Hematopoietic multipotent progenitor cell treated with erythropoietin and hydrocortisone succinate and interleukin-3 and kit ligand, for 15 days (in vitro differentiated cells): ENCODE results near the gene R3HDML.
"Not testable (repeated sequence)": the region's sequence is repeated elsewhere in the genome, so short reads cannot be mapped to it uniquely, and the experiment has no call there.

ENCODE experiments used
- DNase-seq: peaks from one replicate; pipeline ENCODE4 v3.0.0-alpha.2; 2015; ENCODE audit warnings: low spot score

R3HDML gene

GRCh38 chr20:44328428-44328827 lies 8.4 kb upstream of the R3HDML start:
- no peak for DNase-seq

- DNase-seq: no peak
These were observed 5.6 kb upstream of the R3HDML start for GRCh38 chr20:44331201-44331600.

DNA sequence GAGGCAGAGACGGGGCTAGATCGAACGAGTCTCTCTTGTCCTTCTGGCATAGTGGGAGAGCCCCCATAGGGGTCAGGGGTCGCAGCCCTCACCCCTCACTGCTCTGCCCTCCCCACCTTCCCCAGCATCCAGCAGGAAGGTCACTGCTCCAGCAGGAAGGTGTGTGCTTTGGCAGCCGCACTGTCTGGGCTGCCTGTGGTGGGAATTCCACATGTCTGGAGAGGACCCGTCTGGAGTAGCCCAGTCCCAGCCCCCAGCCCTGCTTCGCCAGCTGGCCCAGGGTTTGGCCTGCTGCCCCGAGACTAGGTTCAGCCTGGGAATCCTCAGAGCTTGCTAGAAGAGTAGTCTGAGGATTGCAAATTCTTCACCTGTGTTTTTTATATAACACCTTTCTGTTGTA lies 2.5 kb upstream of the R3HDML start:
- no peak for DNase-seq

DNA sequence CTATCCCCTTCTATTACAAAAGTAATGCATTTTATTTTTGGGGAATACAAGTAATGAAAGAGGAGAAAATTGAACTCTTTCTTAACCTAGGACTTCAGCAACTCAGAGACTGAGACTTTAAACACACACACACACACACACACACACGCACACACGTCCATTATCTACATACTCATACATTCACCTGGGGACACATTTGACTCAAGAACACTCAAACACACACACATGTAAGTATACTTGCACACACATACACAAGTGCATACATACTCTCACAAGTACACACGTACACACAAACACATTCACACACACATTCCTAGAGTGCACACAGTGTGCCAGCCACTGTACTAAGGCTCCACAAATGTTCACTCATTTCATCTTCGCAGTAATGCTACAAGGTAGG lies 2.1 kb upstream of the R3HDML start:
- DNase-seq: no peak

DNA sequence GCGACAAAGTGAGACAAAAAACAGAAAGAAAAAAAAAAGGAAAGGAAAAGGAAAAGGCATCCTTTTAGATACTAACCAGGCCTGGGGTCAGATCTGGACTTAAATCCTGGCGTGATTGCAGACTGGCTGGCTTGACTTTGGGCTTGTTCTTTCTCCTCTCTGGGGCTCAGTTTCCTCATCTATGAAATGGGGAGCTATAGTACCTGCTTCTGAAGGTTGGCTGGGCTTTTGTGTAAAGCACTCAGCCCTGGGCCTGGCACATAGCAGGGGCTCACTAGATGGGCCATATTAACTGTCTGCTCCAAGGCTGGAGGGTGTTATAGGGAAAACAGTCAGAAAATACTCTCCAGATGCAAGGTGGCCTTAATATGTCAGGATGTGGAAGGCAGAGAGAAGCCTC lies 1.2 kb upstream of the R3HDML start:
- no peak for DNase-seq

- no peak for DNase-seq
These were observed 757 bp upstream of the R3HDML start for GRCh38 chr20:44336086-44336485.

DNA sequence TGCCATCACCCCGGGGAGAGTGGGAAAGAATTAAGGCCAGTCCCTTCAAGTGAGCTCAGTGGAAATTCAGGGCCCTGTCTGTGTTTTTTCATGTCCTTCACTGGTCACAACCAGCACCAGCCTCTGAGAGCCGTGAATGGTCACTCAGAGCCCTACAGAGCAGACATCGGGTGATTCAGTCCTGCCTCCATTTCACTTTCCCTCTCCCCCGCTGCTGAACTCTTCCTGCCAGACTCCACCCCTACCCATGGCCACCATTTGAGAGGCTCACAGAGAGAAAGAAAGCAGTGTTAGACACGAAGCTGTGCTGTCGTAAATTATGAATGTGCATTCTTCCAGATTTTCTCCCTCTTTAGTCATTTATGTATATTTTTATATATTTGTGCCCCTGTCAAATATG lies 5.4 kb downstream of the R3HDML start:
- DNase-seq: no peak

DNA sequence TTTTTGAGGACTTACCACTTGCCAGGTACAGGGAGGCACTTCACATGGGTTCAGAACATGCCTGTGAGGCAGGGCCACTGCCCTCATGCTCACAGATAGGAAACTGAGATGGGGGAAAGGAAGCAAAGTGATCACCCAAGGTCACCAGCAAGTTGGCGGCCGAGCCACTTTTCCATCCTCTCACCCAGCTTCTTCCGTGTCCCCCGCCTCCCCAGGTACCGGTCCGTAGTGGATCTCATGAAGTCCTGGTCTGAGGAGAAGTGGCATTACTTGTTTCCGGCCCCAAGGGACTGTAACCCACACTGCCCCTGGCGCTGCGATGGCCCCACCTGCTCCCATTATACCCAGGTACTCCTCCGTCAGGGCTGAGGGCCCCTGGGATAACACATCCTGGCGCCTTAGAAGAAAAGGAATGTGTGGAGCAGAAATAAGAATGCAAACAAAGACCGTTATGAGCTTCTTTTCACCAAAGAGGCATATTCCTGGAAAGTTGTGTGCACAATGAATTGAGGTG lies 6.4 kb downstream of the R3HDML start:
- DNase-seq: no peak

DNA sequence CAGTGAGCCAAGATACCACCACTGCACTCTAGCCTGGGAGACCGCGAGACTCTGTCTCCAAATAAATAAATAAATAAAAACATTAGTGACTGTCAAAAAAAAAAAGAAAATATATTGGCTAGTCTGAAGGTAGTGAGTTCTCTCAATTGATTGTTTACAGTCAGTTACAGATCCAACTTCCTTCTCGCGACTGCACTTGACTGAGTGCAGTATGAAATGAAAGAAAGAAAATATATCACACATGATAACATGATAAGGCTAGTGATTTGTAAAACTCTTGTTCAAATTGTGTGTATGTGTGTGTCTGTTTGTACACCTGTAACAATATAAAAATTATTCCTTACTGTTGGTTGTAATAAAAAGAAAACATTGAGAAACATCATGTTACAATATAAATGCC lies 7.9 kb downstream of the R3HDML start:
- no peak for DNase-seq

- no peak for DNase-seq
These were observed 8.3 kb downstream of the R3HDML start for GRCh38 chr20:44345147-44345546.

GRCh38 chr20:44345941-44346340 lies 9.1 kb downstream of the R3HDML start:
- DNase-seq: not testable (repeated sequence)

DNA sequence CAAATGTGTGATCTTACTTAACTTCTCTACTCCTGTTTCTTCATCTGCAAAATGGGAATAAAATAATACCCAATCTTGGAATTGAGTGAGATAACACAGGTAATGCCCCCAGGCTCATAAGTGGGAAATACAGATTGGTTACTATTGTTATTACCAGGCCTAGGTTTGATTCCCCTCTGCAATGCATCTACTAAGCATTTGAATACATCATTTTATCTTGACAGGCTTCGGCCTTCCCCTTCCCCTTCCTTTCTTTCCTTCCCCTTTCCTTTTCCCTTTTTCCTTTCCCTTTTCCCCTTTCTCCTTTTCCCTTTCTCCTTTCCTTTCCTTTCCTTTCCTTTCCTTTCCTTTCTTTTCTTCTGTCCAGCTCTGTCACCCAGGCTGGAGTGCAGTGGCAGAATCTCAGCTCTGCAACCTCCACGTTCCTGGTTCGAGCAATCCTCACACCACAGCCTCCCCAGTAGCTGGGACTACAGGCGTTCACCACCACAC lies 11.4 kb downstream of the R3HDML start:
- DNase-seq: no peak

DNA sequence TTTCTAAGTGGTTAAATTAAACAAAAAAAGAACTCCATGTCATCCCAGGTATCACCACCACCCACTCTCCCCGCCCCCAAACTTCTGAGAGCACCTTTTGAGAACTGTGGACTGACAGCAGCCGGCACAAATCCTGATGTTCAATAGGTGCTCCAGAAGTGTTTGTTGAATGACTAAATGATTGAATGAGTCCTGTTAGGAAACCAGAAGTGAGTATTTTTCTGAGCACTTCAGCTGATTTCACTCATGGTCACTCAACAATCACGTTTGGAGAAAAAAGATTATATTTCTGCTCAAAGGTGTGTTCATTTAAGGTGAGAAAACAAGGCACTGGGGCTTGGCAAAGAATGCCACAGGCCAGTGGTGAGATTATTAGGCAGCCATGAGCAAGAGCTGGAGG lies 12.5 kb downstream of the R3HDML start:
- no peak for DNase-seq

- DNase-seq: no peak
These were observed 13.7 kb downstream of the R3HDML start for GRCh38 chr20:44350567-44350966.

DNA sequence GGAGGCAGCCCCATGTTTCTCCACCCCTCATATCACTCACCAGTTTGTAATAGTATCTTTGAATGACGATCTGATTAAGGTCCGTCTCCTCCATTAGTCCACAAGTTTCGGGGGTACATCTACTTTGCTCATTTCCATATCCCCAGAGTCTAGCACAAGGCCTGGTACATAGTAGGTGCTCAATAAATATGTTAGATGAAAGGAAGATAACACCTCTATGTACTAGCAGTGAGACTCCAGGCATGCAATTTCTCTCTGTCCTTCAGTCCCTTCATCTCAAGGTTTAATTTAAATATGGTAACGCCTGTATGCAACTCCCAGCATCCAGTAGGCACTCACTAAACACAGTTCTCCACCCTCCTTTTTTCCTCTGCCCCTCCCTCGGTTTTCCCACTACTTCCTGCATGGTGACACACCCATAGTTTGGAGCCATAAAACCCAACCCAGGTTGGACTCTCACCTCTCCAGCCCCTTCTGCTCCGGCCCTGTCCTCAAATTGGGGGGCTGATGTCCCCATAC lies 18.2 kb downstream of the R3HDML start:
- DNase-seq: no peak

DNA sequence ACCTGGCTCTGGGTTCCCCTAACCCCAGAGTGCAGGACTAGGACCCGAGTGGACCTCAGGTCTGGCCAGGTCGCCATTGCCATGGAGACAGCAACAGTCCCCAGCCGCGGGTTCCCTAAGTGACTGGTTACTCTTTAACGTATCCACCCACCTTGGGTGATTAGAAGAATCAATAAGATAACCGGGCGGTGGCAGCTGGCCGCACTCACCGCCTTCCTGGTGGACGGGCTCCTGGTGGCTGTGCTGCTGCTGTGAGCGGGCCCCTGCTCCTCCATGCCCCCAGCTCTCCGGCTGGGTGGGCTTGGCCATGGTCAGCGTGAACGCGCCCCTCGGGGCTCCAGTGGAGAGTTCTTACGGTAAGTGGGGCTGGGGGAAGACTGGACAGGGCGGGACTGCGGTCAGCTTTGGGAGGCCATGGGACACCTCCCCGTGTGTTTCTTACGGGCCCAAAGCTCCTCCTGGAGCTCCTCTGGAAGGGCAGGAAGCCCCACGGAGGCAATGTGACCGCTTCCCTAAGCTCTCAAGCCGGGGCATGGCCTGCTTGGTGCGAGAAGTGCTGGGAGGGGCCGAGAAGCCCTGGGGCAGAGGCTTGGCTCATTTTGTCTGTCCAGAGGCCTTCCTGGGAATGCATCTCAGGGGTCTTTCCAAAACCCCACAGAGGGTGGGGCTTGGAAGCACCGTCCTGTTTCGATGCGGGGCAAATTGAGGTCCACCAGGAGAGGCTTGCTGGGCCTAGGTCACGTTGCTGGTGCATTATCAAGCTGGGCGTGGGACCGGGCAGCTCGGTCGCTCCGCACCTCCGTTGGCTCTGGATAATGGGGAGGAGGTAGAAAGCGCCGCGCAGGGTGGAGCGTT lies 18.9 kb downstream of the R3HDML start, which contains the start of gene HNF4A:
Gene HNF4A, plus strand, starts transcription at position 202 of the 855 bp plus-strand sequence. Its CDS starts 106 bp downstream, at position 308.
- no peak for DNase-seq

- no peak for DNase-seq
These were observed 19.5 kb downstream of the R3HDML start for GRCh38 chr20:44356353-44356723.

- DNase-seq: no peak
These were observed 20.2 kb downstream of the R3HDML start for GRCh38 chr20:44357020-44357419.

GRCh38 chr20:44357555-44358125 lies 20.8 kb downstream of the R3HDML start:
- DNase-seq: no peak

DNA sequence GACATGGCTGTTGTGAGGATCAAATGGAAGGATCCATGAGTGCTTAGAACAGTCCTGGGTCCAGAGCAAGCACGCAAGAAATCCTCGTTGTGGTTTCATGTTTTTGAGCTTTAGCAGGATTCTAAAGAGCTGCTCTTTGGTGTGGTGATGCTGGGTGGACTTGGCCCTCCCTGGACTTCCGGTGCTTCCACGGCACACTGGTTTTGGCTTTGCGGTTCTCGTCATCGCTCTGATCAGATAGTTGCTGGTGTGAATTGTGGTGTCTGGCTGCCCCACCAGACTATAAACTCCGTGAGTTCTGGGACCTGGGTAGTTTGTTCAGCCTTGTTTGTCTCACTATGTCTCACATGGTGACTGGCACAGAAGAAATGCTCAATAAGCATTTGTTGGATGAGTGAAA lies 21.9 kb downstream of the R3HDML start:
- no peak for DNase-seq

- no peak for DNase-seq
These were observed 23.4 kb downstream of the R3HDML start for GRCh38 chr20:44360221-44360620.

- no peak for DNase-seq
These were observed 24.2 kb downstream of the R3HDML start for GRCh38 chr20:44361021-44361420.

GRCh38 chr20:44362466-44362940 lies 25.7 kb downstream of the R3HDML start:
- DNase-seq: no peak
